Urinary bladder (tissue), 4 donors: ENCODE measurements around the gene TMEM212. TPM values are rescaled to one million over a fixed set of nuclear protein-coding genes. Genes with fewer than 3 reads are reported as not detected.

Experiments used
- DNase-seq: peaks from one replicate; pipeline ENCODE4 v3.0.0-alpha.2; 2015; ENCODE audit errors: extremely low spot score
- H3K27ac ChIP-seq: one replicate; pipeline ENCODE4 v1.5.1; 2013; ENCODE audit warnings: low read depth, mild to moderate bottlenecking, moderate library complexity
- H3K36me3 ChIP-seq: one replicate; pipeline ENCODE4 v1.6.1; 2013; ENCODE audit warnings: mild to moderate bottlenecking, moderate library complexity; ENCODE audit not compliant: insufficient read depth
- H3K4me1 ChIP-seq: one replicate; pipeline ENCODE4 v1.6.1; 2013; ENCODE audit warnings: mild to moderate bottlenecking, moderate library complexity; ENCODE audit not compliant: insufficient read depth
- H3K4me3 ChIP-seq: one replicate; pipeline ENCODE4 v1.5.1; 2013; ENCODE audit warnings: low read depth, low read length
- WGBS: extraction: QIAGEN DNeasy Blood & Tissue Kit; methylation state at CpG from one replicate; pipeline ENCODE4 v1.1.7; 2013; 5-methylcytosine and 5-hydroxymethylcytosine counted together
- polyA plus RNA-seq: library from polyadenylated mRNA; stranded (reverse); fragments of 200-250 nt; gene quantifications from one replicate; pipeline ENCODE4 v1.2.3, GENCODE V29; 2013
- total RNA-seq: library from RNA; depleted of rRNA; stranded (reverse); fragments of >200 nt; gene quantifications from one replicate; pipeline ENCODE4 v1.2.3, GENCODE V29; 2014
- donor health status: healthy with polysubstance abuse.
- donor health status: healthy.

The TMEM212 gene
- total and polyA plus RNA-seq, 2 donors: not detected

DNA sequence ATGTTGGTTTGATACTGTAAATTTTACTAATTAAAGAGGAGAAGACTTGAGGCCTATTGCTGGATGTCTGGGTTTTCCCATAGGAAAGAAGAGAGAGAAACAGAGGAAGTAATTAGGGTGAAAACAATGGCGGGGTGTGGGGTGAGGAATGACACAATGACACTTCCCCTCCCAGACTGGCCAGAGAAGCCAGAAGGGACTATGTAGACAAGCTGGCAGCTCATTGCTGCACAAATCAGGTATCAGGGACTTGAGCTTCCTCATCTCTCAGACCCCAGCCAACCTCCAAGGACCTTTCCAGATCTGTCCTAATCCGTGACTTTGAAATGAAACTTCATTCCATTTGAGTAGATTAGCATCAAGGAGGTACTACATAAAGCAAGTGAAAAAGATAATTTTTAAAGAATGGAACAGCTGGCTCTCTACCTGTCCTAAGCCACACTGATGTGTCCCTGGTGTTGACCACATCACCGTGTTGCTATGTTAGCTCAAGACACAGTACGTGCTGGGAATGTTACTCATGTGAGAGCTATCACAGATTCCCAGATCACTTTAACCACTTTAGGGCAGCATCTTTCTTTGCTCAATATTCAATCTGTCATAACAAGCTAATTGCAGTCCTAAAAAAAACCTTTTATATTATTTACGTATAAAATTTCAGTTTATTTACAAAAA, 22.2 kb downstream of the TMEM212 start:
- H3K4me3 ChIP-seq: no peak overlapping the region
- no peak overlapping the region for H3K27ac ChIP-seq
- WGBS: 78% methylated on average over 5 of the region's 5 CpGs
- H3K36me3 ChIP-seq: no peaks in the 10 kb centered on the region
- no peak for DNase-seq
- H3K4me1 ChIP-seq: no peaks in the 10 kb centered on the region

DNA sequence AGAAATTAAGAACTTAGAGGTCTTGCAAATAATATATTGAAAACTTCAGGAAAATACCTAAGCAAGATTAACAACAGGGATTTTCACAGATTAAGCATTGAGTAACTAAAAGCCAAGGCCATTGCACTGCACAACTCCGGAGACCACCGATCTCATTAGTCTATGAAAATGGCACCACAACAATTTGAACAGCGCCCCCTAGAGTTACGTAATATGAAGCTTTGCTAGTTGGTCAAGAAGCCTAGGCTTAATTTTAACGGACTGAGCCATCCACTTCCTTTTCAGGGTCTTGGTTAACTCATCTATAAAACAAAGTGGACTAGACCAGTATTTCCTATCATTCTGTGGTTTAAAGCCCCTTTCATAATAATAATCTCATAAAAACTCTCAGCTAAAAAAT, 24.8 kb downstream of the TMEM212 start:
- Histone ChIP-seq H3K36me3 (no peaks in the 10 kb centered on the region), H3K27ac (no peak overlapping the region), H3K4me3 (no peak overlapping the region), H3K4me1 (no peaks in the 10 kb centered on the region)
- 84% methylated on average over 5 of the region's 5 CpGs for WGBS
- no peak for DNase-seq

DNA sequence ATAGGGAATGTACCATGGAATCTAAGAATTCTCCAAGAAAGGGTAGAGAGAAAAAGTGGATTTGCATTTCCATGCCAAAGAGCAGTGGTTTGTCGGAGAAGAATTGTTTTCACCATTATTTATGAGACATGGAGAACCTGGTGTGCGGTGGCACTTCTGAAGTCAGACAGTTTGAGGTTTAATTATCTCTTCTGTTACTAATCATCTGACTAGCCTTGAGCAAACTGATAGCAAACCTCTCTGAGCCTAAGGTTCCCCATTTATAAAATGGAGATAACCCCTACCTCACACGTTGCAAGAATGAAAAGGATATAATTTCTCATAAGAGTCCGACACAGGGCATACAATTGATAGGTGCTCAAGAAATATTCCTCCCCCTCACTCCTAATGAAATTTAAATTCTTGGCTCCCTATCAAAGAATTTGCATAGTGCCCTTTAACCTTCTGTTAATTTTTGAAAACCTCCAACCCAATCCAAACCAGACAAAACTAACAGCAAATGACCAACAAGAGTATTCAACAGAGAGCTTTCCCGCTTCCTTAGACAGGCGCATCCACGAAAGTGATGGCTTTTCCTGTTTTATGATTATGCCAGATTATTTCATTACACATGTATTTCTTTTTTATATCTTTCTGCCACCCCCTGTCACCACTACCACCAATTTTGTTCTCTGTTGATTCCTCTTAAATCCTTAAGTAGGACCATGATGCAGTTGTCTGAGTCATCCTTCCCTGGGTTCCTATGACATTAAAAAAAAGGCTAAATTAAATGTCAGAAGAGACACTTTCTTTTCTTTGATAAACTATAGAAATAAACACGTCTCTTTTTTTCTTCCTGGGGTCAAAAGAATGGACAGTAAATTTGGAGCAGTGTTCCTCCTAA, 28.5 kb downstream of the TMEM212 start:
- WGBS: 89% methylated on average over 8 of the region's 8 CpGs
- no peak overlapping the region for H3K27ac ChIP-seq
- DNase-seq: no peak
- no peaks in the 10 kb centered on the region for H3K4me1 ChIP-seq
- no peak overlapping the region for H3K4me3 ChIP-seq
- no peaks in the 10 kb centered on the region for H3K36me3 ChIP-seq

DNA sequence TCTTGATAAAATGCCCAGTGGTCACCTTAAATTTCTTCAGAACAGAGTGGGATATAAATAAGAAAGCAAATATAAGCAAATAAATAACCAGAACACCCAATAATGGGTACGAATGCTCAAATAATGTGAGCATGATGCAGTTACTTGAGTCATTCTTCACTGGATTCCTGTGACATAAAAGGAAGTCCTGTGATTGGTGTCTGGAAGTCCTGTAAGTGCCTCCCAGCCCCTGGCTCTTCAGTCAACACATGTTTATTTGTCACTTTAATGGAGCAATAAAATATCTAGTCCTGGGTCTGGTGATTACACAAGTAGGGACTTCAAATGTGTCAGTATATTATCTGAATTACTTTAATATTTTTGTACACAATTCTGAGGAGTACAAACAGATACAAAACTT, 30.4 kb downstream of the TMEM212 start:
- no peak for DNase-seq
- Histone ChIP-seq H3K4me1 (no peaks in the 10 kb centered on the region), H3K36me3 (no peaks in the 10 kb centered on the region), H3K27ac (no peak overlapping the region), H3K4me3 (no peak overlapping the region)
- 48% methylated on average over 1 of the region's 1 CpG for WGBS

DNA sequence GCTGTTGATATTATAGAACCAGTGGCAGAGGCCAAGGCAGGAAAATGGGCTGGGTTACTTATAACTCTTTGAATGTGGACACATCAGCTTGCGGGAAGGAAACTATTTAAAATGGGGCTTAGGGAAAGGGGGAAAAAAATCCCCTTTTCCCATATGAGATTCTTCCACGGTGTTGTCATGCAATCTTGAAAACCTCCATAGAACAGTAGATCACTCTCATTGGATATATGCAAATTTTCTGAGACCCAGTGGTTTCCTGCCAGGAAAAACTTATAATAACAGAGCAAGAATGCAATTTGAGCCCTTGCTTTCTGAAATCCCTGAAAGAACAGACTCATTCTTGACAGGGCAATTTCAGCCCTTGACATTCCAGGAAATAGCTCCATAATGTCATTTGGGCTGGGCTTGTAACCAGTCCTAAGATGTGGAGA, 31.1 kb downstream of the TMEM212 start:
- Histone ChIP-seq H3K4me3 (no peak overlapping the region), H3K36me3 (no peaks in the 10 kb centered on the region), H3K4me1 (no peaks in the 10 kb centered on the region), H3K27ac (no peak overlapping the region)
- 14% methylated on average over 2 of the region's 2 CpGs for WGBS
- DNase-seq: peak; percentile 55

DNA sequence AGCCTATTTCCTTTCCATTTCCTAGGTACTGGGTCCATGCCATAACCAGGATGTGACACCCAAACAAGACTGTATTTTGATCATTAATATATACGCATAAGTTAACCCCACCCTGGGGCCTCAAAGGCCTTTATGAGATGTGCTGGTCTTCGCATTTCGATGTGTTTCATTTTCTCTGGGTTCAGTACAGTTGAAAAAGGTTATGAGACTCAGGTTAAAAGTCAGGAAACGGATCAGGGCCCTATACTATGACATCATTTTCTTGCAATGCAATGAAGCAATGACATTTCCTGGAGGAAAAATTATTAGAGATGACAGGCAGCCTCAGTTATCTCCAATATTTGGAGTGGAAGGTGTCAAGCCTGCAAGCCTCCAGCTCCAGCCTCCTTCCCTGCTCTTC, 31.7 kb downstream of the TMEM212 start:
- H3K36me3 ChIP-seq: no peaks in the 10 kb centered on the region
- H3K4me3 ChIP-seq: no peak overlapping the region
- WGBS: 79% methylated on average over 4 of the region's 4 CpGs
- H3K4me1 ChIP-seq: no peaks in the 10 kb centered on the region
- no peak for DNase-seq
- no peak overlapping the region for H3K27ac ChIP-seq

DNA sequence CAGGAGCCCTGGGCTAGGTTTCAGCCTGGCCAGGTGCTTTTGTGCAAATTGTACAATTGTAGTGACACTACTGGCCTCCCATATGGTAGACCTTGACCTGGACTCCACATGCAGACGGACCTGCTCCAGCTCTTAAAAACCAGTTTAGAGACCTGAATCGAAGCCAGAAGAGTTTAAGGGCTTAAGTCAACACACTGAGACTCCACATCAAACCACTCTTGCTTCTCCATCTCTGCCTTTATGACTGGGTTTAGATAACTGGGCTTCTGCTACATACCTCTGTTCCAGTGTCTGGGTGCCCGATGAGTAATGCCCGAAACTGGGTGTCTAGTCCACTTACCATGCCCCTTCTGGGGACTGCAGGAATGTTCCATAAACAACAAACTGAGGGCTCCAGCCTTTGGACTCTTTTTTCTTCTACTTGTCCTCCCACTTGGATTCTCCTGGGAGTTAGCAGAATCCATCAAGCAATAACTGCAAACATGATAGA, 32.8 kb downstream of the TMEM212 start:
- DNase-seq: no peak
- H3K36me3 ChIP-seq: no peaks in the 10 kb centered on the region
- no peaks in the 10 kb centered on the region for H3K4me1 ChIP-seq
- H3K27ac ChIP-seq: no peak overlapping the region
- H3K4me3 ChIP-seq: no peak overlapping the region
- 36% methylated on average over 4 of the region's 4 CpGs for WGBS

DNA sequence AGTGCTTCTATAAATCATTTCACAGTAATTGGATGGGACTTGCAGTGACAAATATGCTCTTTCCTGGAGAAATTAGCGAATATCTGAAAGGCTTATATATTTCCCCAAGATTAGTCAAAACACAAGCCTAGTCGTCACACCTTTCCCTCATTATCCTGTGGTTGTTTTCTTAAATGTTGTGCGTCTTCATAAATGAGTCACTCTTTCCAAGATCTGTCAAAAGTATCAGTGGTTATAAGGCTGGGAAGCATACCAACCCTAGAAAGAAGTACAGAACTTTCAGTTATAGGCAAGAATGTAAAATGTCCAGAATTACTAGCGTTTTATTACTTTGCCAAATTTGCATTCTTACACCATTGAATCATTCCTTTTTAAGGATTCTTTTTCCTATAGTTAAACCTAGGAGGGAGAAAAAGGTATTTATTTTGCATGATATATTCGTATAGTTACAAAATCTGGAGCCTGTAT, 33.6 kb downstream of the TMEM212 start:
- H3K36me3 ChIP-seq: no peaks in the 10 kb centered on the region
- no peaks in the 10 kb centered on the region for H3K4me1 ChIP-seq
- 38% methylated on average over 5 of the region's 5 CpGs for WGBS
- no peak overlapping the region for H3K4me3 ChIP-seq
- H3K27ac ChIP-seq: no peak overlapping the region
- DNase-seq: peak; percentile 49

DNA sequence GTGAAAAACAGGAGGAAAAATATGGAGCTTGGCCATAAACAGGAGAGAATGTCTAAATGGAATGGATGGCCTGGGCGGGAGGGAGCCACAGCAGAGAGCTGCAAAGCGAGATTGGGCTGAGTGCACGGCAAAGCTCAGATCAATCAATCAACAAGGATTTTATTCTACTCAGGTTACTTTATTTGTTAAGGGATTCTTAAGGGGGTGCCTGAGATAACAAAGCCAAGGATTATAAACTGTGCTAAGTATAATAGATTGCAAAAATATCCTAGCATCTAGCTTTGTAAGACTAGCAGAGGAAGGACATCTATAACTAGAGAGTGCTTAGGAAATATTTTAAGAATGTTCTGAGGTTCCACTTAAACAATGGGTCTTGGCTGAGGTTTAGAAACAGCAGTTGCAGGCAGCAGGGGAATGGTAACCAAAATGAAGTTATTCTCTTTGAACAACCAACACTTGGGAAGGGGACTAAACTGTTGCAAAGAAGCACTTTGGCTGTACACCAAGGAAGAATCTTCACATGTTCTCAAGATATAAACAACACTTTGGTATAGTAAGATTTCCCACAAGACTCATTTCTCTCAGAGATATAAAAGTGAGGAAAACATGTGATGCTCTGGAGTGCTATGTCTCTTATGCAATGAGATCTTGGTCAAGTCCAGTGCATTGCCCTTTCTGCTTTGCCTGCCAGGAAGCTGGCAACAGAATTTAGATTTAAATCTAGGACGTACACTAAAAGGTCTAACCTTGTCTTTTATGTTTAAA, 35.5 kb downstream of the TMEM212 start:
- Histone ChIP-seq H3K36me3 (no peaks in the 10 kb centered on the region), H3K4me3 (no peak overlapping the region), H3K4me1 (no peaks in the 10 kb centered on the region), H3K27ac (no peak overlapping the region)
- 65% methylated on average over 4 of the region's 4 CpGs for WGBS
- no peak for DNase-seq

DNA sequence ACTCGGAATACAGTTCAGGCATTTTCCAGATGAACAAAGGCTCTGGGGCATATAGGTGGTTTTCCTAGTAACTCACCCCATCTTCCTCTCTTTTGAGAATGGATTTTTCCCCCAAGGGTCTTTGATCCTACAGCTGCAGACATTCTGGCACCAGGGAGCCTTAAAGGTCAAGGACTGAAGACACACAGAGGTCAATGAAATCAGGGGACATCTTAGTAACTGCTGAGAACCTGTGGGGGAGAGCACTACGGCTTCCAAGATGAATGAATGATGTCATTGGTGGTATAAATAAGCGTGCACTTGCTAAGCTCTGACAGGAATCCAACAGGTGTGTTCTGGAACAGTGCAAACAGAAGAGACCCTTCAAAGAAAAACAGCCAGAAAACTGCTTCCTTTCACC, 36.3 kb downstream of the TMEM212 start:
- Histone ChIP-seq H3K27ac (no peak overlapping the region), H3K36me3 (no peaks in the 10 kb centered on the region), H3K4me3 (no peak overlapping the region), H3K4me1 (no peaks in the 10 kb centered on the region)
- WGBS: 87% methylated on average over 3 of the region's 3 CpGs
- DNase-seq: no peak

DNA sequence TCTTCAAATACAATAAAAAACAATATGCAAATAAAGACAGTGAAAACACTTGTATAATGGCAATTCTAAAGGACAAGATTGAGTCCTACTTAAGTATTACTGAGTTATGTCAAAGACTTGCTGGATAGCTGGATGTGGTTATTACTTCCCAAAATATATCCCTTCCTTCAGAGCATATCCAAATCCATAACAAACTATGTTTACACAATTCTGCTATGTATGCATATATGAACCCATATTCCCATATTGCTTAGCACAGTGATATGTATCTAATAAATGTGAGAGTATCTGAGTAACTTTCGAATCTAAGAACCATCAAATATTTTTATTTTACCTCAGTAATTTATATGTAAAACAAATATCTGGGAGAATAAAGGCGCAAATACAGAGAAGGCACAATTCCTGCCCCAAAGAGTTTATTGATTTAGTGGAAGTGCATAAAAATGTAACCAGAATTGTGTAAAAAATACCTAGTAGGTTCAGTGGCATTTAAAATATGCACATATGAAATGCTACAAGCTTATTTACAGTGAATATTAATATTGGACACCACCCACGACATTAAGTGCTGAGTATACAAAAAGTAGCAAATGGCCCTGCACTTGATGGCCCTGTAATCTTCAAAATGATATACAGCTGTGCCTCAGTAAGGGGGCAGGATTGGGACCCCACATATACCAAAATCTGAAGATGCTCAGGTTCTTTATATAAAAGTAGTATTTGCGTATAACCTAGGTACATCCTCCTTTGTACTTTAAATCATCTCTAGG, 37.1 kb downstream of the TMEM212 start:
- H3K27ac ChIP-seq: no peak overlapping the region
- WGBS: 92% methylated on average over 4 of the region's 4 CpGs

DNA sequence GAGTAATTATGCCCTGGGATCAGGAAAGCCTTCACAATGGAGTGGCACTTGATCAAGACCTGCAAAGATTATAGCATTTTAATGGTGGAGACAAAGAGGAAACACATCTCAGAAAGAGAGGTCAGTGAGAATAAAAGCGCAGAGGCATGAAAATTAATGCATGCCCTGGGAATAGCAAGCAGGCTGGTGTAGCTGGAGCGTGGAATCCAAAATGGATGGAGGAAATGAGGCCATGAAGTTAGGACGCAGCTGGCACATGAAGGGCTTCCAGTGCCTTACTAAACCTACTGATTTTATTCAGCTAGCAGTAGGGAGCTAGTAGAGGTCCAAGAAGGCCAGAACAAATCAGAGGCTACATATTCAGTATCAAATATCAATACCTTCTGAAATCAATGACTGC, 38.1 kb downstream of the TMEM212 start:
- Histone ChIP-seq H3K4me1 (no peaks in the 10 kb centered on the region), H3K4me3 (no peak overlapping the region), H3K27ac (no peak overlapping the region), H3K36me3 (no peaks in the 10 kb centered on the region)
- 94% methylated on average over 3 of the region's 3 CpGs for WGBS
- no peak for DNase-seq

More for the DNA sequence above, 37.1 kb downstream of the TMEM212 start:
- no peaks in the 10 kb centered on the region for H3K4me1 ChIP-seq
- no peaks in the 10 kb centered on the region for H3K36me3 ChIP-seq
- H3K4me3 ChIP-seq: no peak overlapping the region
- no peak for DNase-seq
